OCI-LY7 (cell line): ENCODE measurements around the gene GABRR2.

Experiments
- EZH2phosphoT487 ChIP-seq: fragments of 200-600 bp; sonication (generic); IDR thresholded peaks from 2 replicates; pipeline ENCODE4 v1.6.1; 2018; ENCODE audit warnings: low read depth, borderline replicate concordance, mild to moderate bottlenecking, mixed run types, antibody characterized with exemption, low read length, moderate library complexity, mixed read lengths
- TF ChIP-seq, protein P1 (sequence below): fragments of 200-600 bp; sonication (generic); conservative IDR thresholded peaks from 2 replicates; pipeline ENCODE4 v1.5.1; 2014; ENCODE audit warnings: mild to moderate bottlenecking, antibody characterized with exemption, low read length, moderate library complexity, mixed read lengths

DNA sequence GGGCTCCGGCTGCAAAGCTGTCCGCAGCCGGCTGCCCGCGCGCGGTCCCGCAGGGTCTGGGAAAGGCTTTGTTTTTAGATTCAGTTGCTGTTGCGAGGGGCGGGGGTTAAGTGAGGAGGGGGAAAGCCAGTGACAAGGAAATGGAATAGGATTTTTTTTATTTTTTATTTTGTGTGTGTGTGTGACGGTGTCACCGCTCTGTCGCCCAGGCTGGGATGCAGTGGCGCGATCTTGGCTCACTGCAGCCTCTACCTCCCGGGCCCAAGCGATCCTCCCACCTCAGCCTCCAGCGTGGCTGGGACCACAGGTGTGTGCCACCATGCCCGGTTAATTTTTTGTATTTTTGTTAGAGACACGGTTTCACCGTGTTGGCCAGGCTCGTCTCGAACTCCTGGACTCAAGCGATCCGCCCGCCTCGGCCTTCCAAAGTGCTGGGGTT lies 38.0 kb upstream of the GABRR2 start:
- TF ChIP-seq, protein P1, sequence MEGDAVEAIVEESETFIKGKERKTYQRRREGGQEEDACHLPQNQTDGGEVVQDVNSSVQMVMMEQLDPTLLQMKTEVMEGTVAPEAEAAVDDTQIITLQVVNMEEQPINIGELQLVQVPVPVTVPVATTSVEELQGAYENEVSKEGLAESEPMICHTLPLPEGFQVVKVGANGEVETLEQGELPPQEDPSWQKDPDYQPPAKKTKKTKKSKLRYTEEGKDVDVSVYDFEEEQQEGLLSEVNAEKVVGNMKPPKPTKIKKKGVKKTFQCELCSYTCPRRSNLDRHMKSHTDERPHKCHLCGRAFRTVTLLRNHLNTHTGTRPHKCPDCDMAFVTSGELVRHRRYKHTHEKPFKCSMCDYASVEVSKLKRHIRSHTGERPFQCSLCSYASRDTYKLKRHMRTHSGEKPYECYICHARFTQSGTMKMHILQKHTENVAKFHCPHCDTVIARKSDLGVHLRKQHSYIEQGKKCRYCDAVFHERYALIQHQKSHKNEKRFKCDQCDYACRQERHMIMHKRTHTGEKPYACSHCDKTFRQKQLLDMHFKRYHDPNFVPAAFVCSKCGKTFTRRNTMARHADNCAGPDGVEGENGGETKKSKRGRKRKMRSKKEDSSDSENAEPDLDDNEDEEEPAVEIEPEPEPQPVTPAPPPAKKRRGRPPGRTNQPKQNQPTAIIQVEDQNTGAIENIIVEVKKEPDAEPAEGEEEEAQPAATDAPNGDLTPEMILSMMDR = no peak
- TF ChIP-seq EZH2phosphoT487 = no peak
